HUES64 (cell line): ENCODE measurements around the gene OCSTAMP.

Source experiments
- H3K27ac ChIP-seq: 2 replicates; pipeline ENCODE4 v1.7.0; 2013; ENCODE audit warnings: low read depth, low read length, inconsistent platforms
- H3K27me3 ChIP-seq: 2 replicates; pipeline ENCODE4 v1.6.1; 2013; ENCODE audit warnings: mild to moderate bottlenecking, low read length; ENCODE audit not compliant: insufficient read depth
- H3K36me3 ChIP-seq: 2 replicates; pipeline ENCODE4 v1.6.1; 2013; ENCODE audit warnings: mild to moderate bottlenecking, low read length; ENCODE audit not compliant: insufficient read depth
- H3K4me1 ChIP-seq: 2 replicates; pipeline ENCODE4 v1.6.1; 2013; ENCODE audit warnings: mild to moderate bottlenecking, low read length, moderate library complexity; ENCODE audit not compliant: insufficient read depth
- H3K4me3 ChIP-seq: 2 replicates; pipeline ENCODE4 v1.5.1; 2013; ENCODE audit warnings: mild to moderate bottlenecking, low read length, moderate library complexity
- H3K9ac ChIP-seq: 2 replicates; pipeline ENCODE4 v1.6.1; 2013; ENCODE audit warnings: mild to moderate bottlenecking, low read depth, low read length
- H3K9me3 ChIP-seq: 2 replicates; pipeline ENCODE4 v1.6.1; 2013; ENCODE audit warnings: low read depth, low read length; ENCODE audit not compliant: insufficient read depth
- WGBS: fragments of 150-250, 120-280 bp; methylation state at CpG from one replicate; pipeline ENCODE4 v1.1.7; 2013; ENCODE audit warnings: missing lambda C conversion rate; 5-methylcytosine and 5-hydroxymethylcytosine counted together

Gene OCSTAMP

GRCh38 chr20:46562009-46562372, 11.5 kb upstream of the OCSTAMP start:
- Histone ChIP-seq H3K36me3 (no peaks in the 10 kb centered on the region), H3K9ac (no peak overlapping the region), H3K27ac (0 out of 2 replicates have a peak overlapping the region, but pooled peaks have one; percentile 22), H3K9me3 (no peaks in the 10 kb centered on the region), H3K4me1 (peaks cover 21% of the 10 kb centered on the region), H3K27me3 (no peaks in the 10 kb centered on the region), H3K4me3 (peak overlapping the region; percentile 45)
- 62% methylated on average over 5 of the region's 5 CpGs for WGBS

GRCh38 chr20:46559685-46560440, 9.4 kb upstream of the OCSTAMP start:
- WGBS, result 93% methylated on average over 7 of the region's 7 CpGs
- no peak overlapping the region for H3K27ac ChIP-seq
- H3K36me3 ChIP-seq, result no peaks in the 10 kb centered on the region
- no peaks in the 10 kb centered on the region for H3K9me3 ChIP-seq
- H3K9ac ChIP-seq, result no peak overlapping the region
- no peak overlapping the region for H3K4me3 ChIP-seq
- H3K27me3 ChIP-seq, result no peaks in the 10 kb centered on the region
- peaks cover 32% of the 10 kb centered on the region for H3K4me1 ChIP-seq

- Histone ChIP-seq H3K9me3 (no peaks in the 10 kb centered on the region), H3K4me1 (peaks cover 37% of the 10 kb centered on the region), H3K36me3 (no peaks in the 10 kb centered on the region), H3K9ac (no peak overlapping the region), H3K27ac (no peak overlapping the region), H3K27me3 (no peaks in the 10 kb centered on the region), H3K4me3 (no peak overlapping the region)
- 90% methylated on average over 3 of the region's 3 CpGs for WGBS
These were observed 8.5 kb upstream of the OCSTAMP start for GRCh38 chr20:46559001-46559400.

GRCh38 chr20:46558511-46558959, 8.1 kb upstream of the OCSTAMP start:
- no peaks in the 10 kb centered on the region for H3K9me3 ChIP-seq
- no peak overlapping the region for H3K27ac ChIP-seq
- H3K27me3 ChIP-seq, result no peaks in the 10 kb centered on the region
- H3K36me3 ChIP-seq, result no peaks in the 10 kb centered on the region
- 75% methylated on average over 5 of the region's 5 CpGs for WGBS
- peaks cover 37% of the 10 kb centered on the region for H3K4me1 ChIP-seq
- no peak overlapping the region for H3K9ac ChIP-seq
- H3K4me3 ChIP-seq, result no peak overlapping the region

DNA sequence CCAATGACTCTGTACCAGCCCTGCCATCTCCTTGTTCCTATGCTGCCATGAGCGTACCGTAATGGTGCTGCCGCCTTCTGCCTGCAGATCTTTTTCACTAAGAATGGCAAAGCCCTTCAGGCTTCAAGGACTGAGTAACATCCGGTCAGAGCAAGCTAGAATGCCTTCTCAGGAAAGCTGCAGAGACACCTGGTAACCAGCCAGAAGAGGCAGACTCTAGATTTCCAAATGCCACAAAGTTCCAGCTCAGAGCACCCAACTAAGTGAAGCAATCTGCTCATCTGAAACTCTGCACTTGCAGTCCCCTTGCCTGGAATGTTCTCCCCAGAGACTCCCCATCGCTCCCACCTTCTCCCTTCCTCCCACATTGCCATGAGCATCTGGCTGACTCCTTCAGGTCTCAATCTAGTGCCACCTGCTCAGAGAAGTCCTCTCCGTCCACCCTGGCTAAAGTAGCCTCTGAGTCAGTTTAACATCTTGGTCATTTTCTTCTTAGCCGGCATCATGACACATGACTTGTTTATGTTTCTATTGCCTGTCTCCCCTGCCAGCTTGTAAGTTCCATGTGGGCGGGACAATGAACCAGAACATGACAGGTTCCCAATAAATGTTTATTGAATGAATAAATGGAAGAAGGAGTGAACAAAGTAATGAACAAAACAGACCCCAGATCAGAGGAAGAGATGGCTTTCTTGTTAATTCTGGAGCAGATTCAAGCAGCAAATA, 6.9 kb upstream of the OCSTAMP start:
- Histone ChIP-seq H3K27me3 (no peaks in the 10 kb centered on the region), H3K9ac (no peak overlapping the region), H3K4me1 (peaks cover 37% of the 10 kb centered on the region), H3K36me3 (no peaks in the 10 kb centered on the region), H3K4me3 (no peak overlapping the region), H3K9me3 (no peaks in the 10 kb centered on the region), H3K27ac (no peak overlapping the region)
- 89% methylated on average over 8 of the region's 8 CpGs for WGBS

GRCh38 chr20:46555370-46555956, 5.0 kb upstream of the OCSTAMP start:
- H3K4me1 ChIP-seq, result peaks cover 41% of the 10 kb centered on the region
- H3K36me3 ChIP-seq, result no peaks in the 10 kb centered on the region
- H3K9me3 ChIP-seq, result no peaks in the 10 kb centered on the region
- 91% methylated on average over 4 of the region's 4 CpGs for WGBS
- H3K4me3 ChIP-seq, result no peak overlapping the region
- H3K27me3 ChIP-seq, result no peaks in the 10 kb centered on the region
- no peak overlapping the region; the same call in 1 of the 2 replicates for H3K27ac ChIP-seq
- H3K9ac ChIP-seq, result no peak overlapping the region

- H3K4me3 ChIP-seq, result no peak overlapping the region
- peaks cover 41% of the 10 kb centered on the region for H3K4me1 ChIP-seq
- no peak overlapping the region for H3K9ac ChIP-seq
- peak overlapping the region; percentile 43; the same call in 1 of the 2 replicates for H3K27ac ChIP-seq
- 19% methylated on average over 3 of the region's 3 CpGs for WGBS
- H3K36me3 ChIP-seq, result no peaks in the 10 kb centered on the region
- no peaks in the 10 kb centered on the region for H3K27me3 ChIP-seq
- no peaks in the 10 kb centered on the region for H3K9me3 ChIP-seq
These were observed 4.4 kb upstream of the OCSTAMP start for GRCh38 chr20:46554828-46555227.

DNA sequence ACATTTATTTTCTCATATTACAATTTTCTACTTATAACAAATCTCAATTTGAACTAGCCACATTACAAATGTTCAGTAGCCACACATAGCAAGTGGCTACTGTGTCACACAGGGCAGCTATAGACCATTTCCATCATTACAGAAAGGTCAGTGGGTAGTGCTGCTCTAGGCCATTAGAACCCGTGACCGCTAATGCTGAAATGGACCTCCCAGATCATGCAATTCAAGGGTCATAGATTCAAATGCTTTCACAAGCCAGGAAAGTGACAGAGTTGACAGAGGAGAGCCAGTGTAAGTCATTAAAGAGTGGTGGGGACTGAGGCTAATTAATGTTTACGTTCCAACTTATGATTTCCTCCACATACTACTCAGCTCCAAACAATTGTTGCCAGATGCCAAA, 3.5 kb upstream of the OCSTAMP start:
- Histone ChIP-seq H3K9me3 (no peaks in the 10 kb centered on the region), H3K9ac (no peak overlapping the region), H3K4me1 (peaks cover 40% of the 10 kb centered on the region), H3K27ac (no peak overlapping the region), H3K4me3 (no peak overlapping the region), H3K27me3 (no peaks in the 10 kb centered on the region), H3K36me3 (no peaks in the 10 kb centered on the region)
- WGBS, result over 99% methylated on average over 3 of the region's 3 CpGs

DNA sequence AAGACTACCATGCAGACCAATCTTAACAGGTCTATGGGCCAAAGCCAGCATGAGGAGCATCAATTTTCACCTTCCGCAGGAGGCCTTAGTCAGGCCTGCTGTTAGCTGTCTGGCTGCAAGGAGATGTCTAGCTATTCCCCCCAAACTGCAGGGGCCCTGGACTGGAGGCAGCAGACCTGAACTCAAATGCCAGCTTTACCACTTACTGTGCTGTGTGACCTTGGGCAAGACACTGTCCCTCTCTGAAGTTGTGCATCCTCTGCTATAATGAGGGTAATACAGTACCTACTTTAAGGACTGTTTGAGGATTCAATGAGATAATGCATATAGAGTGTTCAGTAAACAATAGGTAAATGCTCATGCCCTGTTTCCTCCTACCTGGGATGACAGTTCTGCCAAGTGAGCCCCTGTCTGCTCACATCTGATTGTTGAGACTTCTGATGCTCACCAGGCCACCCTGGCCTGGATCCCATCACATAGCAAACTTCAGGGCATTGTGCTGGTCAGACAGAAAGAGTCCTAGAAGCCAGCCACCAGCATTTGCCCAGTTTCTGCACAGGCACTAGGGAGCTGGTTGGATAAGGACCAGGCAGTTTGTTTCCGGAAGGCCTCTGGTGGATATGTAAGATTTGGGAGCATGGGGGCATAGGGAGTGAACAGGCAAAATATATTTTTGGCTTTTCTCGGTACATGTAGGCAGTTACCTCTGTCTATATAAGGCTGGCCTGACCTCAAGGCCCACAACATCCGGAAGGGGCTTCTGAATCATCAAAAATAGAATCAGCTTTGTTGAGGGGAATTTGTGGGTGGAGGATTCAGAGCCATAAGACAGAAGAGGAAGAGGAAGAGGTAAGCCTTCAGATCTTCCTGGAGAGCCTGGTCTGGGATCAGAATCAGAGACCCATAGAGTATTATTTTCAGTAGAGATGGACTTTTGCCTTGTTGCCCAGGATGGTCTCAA, 2.3 kb upstream of the OCSTAMP start:
- H3K4me1 ChIP-seq, result peaks cover 37% of the 10 kb centered on the region
- no peak overlapping the region for H3K4me3 ChIP-seq
- H3K9ac ChIP-seq, result no peak overlapping the region
- no peaks in the 10 kb centered on the region for H3K36me3 ChIP-seq
- no peaks in the 10 kb centered on the region for H3K27me3 ChIP-seq
- H3K27ac ChIP-seq, result peak overlapping the region; percentile 93; the same call in 1 of the 2 replicates
- no peaks in the 10 kb centered on the region for H3K9me3 ChIP-seq
- 76% methylated on average over 4 of the region's 4 CpGs for WGBS

GRCh38 chr20:46551522-46552381, 1.3 kb upstream of the OCSTAMP start:
- Histone ChIP-seq H3K36me3 (no peaks in the 10 kb centered on the region), H3K9ac (peak overlapping the region; percentile 68), H3K4me3 (no peak overlapping the region), H3K27ac (peak overlapping the region; percentile 93), H3K27me3 (no peaks in the 10 kb centered on the region), H3K9me3 (no peaks in the 10 kb centered on the region), H3K4me1 (peaks cover 32% of the 10 kb centered on the region)
- WGBS, result 61% methylated on average over 12 of the region's 12 CpGs
